ENCODE measurements around the gene AP2A1.

- TF ChIP-seq, protein P1, sequence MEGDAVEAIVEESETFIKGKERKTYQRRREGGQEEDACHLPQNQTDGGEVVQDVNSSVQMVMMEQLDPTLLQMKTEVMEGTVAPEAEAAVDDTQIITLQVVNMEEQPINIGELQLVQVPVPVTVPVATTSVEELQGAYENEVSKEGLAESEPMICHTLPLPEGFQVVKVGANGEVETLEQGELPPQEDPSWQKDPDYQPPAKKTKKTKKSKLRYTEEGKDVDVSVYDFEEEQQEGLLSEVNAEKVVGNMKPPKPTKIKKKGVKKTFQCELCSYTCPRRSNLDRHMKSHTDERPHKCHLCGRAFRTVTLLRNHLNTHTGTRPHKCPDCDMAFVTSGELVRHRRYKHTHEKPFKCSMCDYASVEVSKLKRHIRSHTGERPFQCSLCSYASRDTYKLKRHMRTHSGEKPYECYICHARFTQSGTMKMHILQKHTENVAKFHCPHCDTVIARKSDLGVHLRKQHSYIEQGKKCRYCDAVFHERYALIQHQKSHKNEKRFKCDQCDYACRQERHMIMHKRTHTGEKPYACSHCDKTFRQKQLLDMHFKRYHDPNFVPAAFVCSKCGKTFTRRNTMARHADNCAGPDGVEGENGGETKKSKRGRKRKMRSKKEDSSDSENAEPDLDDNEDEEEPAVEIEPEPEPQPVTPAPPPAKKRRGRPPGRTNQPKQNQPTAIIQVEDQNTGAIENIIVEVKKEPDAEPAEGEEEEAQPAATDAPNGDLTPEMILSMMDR (IDR thresholded peaks at IDR 0.05): no peak
- no peak for TF ChIP-seq POLR2A (IDR thresholded peaks at IDR 0.05)
Observed at GRCh38 chr19:49816590-49816989, 49.8 kb downstream of the AP2A1 start.
